Muscle layer of duodenum (tissue), 2 donors: ENCODE measurements around the gene RWDD2A.

ENCODE experiments used
- H3K27ac ChIP-seq: one replicate; pipeline ENCODE4 v1.7.0; 2013; ENCODE audit warnings: mild to moderate bottlenecking, low read length
- H3K27me3 ChIP-seq: one replicate; pipeline ENCODE4 v1.7.0; 2013; ENCODE audit warnings: low read depth, mild to moderate bottlenecking, control low read depth, low read length
- H3K36me3 ChIP-seq, 2 donors: one replicate each; pipeline ENCODE4 v1.7.0; 2013; ENCODE audit warnings: low read length in 2 of 2, control low read depth in 1 of 2, mild to moderate bottlenecking in 1 of 2; ENCODE audit not compliant: insufficient read depth in 2 of 2, control insufficient read depth in 1 of 2
- H3K4me1 ChIP-seq, 2 donors: one replicate each; pipeline ENCODE4 v1.7.0; 2013; ENCODE audit warnings: low read length in 2 of 2, mild to moderate bottlenecking in 2 of 2, control low read depth in 1 of 2, moderate library complexity in 1 of 2; ENCODE audit not compliant: insufficient read depth in 2 of 2, control insufficient read depth in 1 of 2
- H3K4me3 ChIP-seq, 2 donors: one replicate each; pipeline ENCODE4 v1.7.0; 2013; ENCODE audit warnings: low read length in 2 of 2, low read depth in 1 of 2, mild to moderate bottlenecking in 1 of 2
- H3K9me3 ChIP-seq, 2 donors: one replicate each; pipeline ENCODE4 v1.7.0; 2013; ENCODE audit warnings: low read length in 2 of 2, control low read depth in 1 of 2, mild to moderate bottlenecking in 1 of 2; ENCODE audit not compliant: control insufficient read depth in 1 of 2
- donor health status: healthy.

Gene RWDD2A

DNA sequence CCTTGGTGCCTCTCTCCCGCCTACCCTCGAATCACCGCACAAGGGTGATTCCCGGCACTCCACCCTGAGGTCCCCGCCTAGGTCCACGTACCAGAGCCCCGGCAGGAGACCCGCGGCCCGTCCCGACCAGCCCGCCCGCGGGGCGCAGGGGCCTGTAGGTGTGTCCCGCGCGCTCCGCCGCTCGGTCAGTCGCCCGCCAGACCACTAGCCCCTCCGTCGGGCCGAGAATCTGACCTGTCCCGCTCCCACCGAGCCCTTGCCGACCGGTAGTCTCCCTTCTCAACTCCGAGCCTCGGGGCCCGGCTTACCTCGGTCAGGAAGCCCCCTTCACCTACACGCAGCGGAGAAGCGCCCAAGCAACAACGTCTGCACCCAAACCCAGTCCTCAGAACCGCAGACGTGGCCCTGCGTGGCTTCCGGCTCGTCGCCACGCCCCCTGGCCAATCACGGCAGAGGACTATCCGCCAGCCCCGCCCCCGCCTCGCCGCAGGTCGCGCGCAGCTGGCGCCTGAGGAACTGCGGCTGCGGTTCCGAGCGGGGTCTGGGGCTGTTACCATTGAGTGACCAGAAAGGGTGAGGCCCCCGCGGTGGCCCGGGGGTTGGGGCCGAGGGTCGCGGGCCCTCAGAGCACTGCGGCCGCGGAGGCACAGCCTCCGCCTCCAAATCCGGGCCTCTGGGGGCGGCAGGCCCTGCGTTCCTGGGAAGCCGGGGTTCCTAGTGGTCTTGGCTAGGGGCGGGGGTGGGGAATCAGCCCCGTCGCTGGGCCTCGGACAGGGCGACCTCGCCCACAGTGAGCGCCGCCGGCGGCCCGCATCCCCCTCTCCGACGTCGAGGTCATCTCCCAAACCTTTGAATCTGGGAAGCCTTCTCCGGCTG lies at the start of gene RWDD2A, which contains the start of gene PGM3:
Gene RWDD2A, plus strand, starts transcription at position 487 of the 876 bp plus-strand sequence. CDS start 1,095 bp downstream, outside the sequence.
Gene PGM3, minus strand, starts transcription at position 395 of the 876 bp plus-strand sequence. CDS start 2,253 bp downstream, outside the sequence.
- H3K4me3 ChIP-seq, result peak within 1 kb of the TSS; percentile 77 to 96
- peak within 1 kb of the TSS; percentile 64 for H3K27ac ChIP-seq
- H3K36me3 ChIP-seq, result peaks cover 5% of the 10 kb centered on the region in 2 donors
- H3K27me3 ChIP-seq, result no peaks in the 10 kb centered on the region
- no peaks in the 10 kb centered on the region for H3K9me3 ChIP-seq
- H3K4me1 ChIP-seq, result peaks cover 8 to 18% of the 10 kb centered on the region in 2 donors

DNA sequence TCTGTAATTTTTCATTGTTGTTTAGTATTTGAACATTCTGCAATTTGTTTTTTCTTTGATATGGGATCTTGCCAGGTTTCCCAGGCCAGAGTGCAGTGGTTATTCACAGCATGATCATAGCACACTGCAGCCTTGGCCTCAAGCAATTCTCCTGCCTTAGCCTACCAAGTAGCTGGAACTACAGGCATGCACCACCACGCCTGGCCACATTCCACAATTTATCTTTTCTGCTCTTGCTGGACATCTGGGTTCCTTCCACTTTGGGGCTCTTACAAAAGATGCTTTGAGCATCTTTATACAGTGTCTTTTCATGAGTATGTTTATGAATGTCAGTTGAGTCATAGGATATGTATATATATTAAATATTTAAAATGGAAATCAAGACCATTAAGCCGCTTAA lies 42.0 kb upstream of the RWDD2A start:
- Histone ChIP-seq H3K4me1 (no peaks in the 10 kb centered on the region), H3K4me3 (no peak overlapping the region), H3K36me3 (peaks cover 39 to 51% of the 10 kb centered on the region in 2 donors), H3K9me3 (no peaks in the 10 kb centered on the region), H3K27ac (no peak overlapping the region), H3K27me3 (no peaks in the 10 kb centered on the region)

DNA sequence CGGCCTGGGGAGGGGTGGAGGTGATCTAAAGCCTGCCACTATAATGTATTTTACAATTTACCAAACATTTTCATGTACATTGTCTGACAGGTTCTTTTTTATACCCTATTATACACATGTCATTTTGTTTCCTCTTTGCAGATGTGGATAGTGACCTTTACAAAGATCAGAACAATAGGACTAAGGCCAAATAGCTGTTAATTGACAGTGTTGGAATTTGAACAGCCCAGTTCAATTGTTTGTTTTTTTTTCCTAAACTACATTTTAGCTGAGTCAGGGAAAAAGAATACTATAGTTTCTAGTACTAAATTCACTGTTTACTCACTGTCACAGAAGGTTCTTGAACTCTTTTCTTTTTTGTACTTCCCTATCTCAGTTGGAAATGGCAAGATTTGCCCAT lies 40.2 kb upstream of the RWDD2A start:
- H3K36me3 ChIP-seq, result peaks cover 48 to 50% of the 10 kb centered on the region in 2 donors

GRCh38 chr6:83153883-83154521 lies 39.2 kb upstream of the RWDD2A start:
- H3K27me3 ChIP-seq, result no peaks in the 10 kb centered on the region
- no peaks in the 10 kb centered on the region for H3K9me3 ChIP-seq
- H3K4me3 ChIP-seq, result no peak overlapping the region
- peaks cover 44 to 49% of the 10 kb centered on the region in 2 donors for H3K36me3 ChIP-seq
- no peaks in the 10 kb centered on the region for H3K4me1 ChIP-seq
- H3K27ac ChIP-seq, result no peak overlapping the region

More for the DNA sequence above, 40.2 kb upstream of the RWDD2A start:
- Histone ChIP-seq H3K27me3 (no peaks in the 10 kb centered on the region), H3K4me1 (no peaks in the 10 kb centered on the region), H3K9me3 (no peaks in the 10 kb centered on the region), H3K27ac (no peak overlapping the region), H3K4me3 (no peak overlapping the region)

DNA sequence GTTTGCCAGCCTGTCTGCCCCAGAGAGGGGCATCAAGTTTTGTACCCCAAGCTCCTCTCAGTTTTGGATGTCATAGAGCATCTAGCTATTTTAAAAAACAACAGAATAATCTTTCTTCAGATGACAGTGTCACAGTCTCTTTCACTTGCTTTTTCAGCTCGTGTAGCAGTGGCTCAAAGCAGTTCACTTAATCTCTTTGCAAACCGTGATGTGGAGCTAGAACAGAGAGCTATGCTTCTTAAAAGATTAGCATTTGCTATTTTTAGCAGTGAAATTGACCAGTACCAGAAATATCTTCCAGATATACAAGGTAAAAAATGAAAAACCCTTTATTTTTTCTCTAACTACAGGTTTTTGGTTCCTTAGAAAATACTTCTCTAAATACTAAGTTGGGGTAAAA lies 37.4 kb upstream of the RWDD2A start:
- no peak overlapping the region for H3K4me3 ChIP-seq
- H3K27me3 ChIP-seq, result no peaks in the 10 kb centered on the region
- H3K36me3 ChIP-seq, result peaks cover 53 to 55% of the 10 kb centered on the region in 2 donors
- H3K4me1 ChIP-seq, result no peaks in the 10 kb centered on the region
- H3K9me3 ChIP-seq, result no peaks in the 10 kb centered on the region
- H3K27ac ChIP-seq, result no peak overlapping the region

GRCh38 chr6:83160167-83160566 lies 33.0 kb upstream of the RWDD2A start:
- Histone ChIP-seq H3K27ac (no peak overlapping the region), H3K36me3 (peaks cover 50 to 56% of the 10 kb centered on the region in 2 donors), H3K27me3 (no peaks in the 10 kb centered on the region), H3K4me3 (no peak overlapping the region), H3K4me1 (no peaks in the 10 kb centered on the region), H3K9me3 (no peaks in the 10 kb centered on the region)

DNA sequence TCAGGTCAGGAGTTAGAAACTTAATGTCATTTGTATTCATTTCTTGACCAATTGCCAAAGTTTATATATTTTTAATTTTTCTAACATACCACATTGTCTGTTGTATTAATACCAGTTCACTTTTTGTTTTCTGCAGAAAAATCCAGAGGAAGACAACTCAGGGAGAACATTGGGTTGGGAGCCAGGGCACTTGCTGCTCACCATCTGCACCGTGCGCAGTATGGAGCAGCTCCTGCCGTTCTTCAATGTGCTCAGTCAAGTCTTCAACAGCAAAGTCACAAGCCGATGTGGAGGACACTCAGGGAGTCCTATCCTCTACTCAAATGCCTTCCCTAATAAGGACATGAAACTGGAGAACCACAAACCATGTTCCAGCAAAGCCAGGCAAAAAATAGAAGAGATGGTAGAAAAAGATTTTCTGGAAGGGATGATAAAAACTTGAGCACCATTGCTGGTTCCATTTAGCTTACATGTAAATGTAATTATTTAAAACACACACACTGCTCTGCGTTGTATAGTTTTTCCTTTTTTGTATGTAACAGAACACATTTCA lies 25.4 kb upstream of the RWDD2A start:
- Histone ChIP-seq H3K27me3 (no peaks in the 10 kb centered on the region), H3K36me3 (peaks cover 73 to 84% of the 10 kb centered on the region in 2 donors), H3K4me3 (no peak overlapping the region), H3K9me3 (no peaks in the 10 kb centered on the region), H3K4me1 (no peaks in the 10 kb centered on the region), H3K27ac (no peak overlapping the region)

- no peaks in the 10 kb centered on the region for H3K27me3 ChIP-seq
- no peaks in the 10 kb centered on the region for H3K9me3 ChIP-seq
- peaks cover 77 to 87% of the 10 kb centered on the region in 2 donors for H3K36me3 ChIP-seq
- no peaks in the 10 kb centered on the region for H3K4me1 ChIP-seq
- H3K27ac ChIP-seq, result no peak overlapping the region
- no peak overlapping the region for H3K4me3 ChIP-seq
Measured at GRCh38 chr6:83168556-83168955, 24.6 kb upstream of the RWDD2A start.

DNA sequence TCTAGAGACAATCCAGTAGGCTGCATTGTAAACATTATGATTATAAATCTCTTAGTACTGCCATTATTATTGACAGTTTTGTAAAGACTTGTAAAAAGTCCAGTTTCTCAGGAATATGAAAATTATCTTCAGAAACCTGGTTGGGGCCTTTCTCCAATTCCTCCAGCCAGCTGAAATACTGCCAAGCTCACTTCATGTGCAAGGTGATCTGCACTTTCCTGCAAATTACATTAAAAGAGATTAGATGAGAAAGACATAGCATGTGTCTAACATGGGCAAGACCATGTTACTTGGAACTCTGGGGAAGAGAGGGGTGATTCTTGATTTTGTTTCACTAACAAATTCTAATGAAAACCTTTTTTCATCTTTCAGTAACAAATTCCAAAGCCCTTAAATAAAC lies 24.1 kb upstream of the RWDD2A start:
- no peak overlapping the region for H3K27ac ChIP-seq
- peaks cover 72 to 84% of the 10 kb centered on the region in 2 donors for H3K36me3 ChIP-seq
- H3K4me1 ChIP-seq, result no peaks in the 10 kb centered on the region
- H3K27me3 ChIP-seq, result no peaks in the 10 kb centered on the region
- H3K9me3 ChIP-seq, result no peaks in the 10 kb centered on the region
- no peak overlapping the region for H3K4me3 ChIP-seq

DNA sequence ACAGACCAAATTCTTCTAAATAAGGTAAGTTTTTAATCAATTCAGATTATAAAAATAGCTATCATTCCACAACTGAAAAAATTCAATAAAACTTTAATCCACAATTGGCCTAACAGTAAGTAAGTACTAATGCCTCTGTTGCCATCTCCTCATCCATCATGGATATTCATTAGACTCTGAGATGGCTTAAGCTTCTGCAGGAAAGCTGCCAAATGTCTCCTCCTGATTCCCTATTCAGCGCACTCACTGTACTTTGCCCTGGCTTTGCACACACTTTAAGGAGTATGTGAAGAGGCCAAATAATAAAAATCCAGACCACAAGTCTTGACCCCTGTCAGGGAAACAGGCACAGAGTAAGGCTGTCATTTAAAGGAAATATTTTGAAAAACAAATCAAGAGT lies 23.6 kb upstream of the RWDD2A start:
- Histone ChIP-seq H3K9me3 (no peaks in the 10 kb centered on the region), H3K4me3 (no peak overlapping the region), H3K27me3 (no peaks in the 10 kb centered on the region), H3K27ac (no peak overlapping the region), H3K4me1 (no peaks in the 10 kb centered on the region), H3K36me3 (peaks cover 72 to 80% of the 10 kb centered on the region in 2 donors)

DNA sequence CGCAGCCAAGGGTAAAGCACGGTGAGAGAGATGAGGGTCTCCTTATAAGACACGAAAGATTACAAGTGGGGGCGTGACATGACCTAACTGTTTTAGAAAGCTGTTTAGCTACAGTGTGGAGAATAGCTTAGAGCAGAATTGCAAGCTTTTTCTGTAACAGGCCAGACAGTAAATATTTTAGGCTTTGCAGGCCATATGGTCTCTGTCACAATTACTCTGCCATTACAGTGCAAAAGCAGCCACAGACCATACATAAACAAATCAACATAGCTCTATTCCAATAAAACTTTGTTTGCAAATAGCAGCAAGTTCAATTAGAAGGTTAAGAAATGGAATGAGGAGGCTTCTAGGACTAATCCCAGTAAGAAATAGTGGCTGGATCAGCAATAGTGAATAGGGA lies 16.9 kb upstream of the RWDD2A start:
- peaks cover 38 to 42% of the 10 kb centered on the region in 2 donors for H3K36me3 ChIP-seq
- H3K27me3 ChIP-seq, result no peaks in the 10 kb centered on the region
- no peak overlapping the region for H3K27ac ChIP-seq
- H3K4me1 ChIP-seq, result no peaks in the 10 kb centered on the region
- H3K4me3 ChIP-seq, result no peak overlapping the region
- no peaks in the 10 kb centered on the region for H3K9me3 ChIP-seq
